ENCODE data around the gene KCTD2.

The KCTD2 gene

DNA sequence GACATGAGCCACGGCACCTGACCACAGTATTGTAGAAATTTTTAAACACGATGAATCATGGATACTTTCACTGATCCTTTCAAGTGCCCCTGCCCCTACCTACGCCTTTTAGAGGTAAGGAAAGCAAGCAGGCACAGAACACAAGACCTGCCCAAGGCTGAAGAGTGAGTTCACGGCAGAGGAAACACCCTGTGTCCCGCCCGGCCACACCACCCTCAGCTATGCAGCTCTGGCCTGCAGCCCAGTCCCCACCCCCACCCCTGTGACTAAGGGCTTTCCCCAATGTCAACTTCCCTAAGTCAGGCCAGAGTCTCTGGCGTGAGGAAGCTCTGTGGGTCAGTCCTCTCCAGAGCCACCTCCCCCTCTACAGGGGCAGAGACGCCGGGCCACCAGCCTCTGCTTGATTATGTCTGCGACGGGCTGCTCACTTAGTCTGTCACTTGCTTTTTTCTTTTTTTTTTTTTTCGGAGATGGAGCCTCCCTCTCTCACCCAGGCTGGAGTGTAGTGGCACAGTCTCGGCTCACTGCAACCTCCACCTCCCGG, 49.1 kb downstream of the KCTD2 start:
- no peak for DNase-seq
- H3K4me1 ChIP-seq (ENCODE audit: insufficient read depth, low read length) = no peaks in the 10 kb centered on the region
- H3K4me3 ChIP-seq (ENCODE audit: low read depth in 1 of 2, low read length in 2 of 2) = no peak overlapping the region
- no peaks in the 10 kb centered on the region for H4K20me1 ChIP-seq (ENCODE audit: insufficient read depth, low read length)
- TF ChIP-seq, protein P1, sequence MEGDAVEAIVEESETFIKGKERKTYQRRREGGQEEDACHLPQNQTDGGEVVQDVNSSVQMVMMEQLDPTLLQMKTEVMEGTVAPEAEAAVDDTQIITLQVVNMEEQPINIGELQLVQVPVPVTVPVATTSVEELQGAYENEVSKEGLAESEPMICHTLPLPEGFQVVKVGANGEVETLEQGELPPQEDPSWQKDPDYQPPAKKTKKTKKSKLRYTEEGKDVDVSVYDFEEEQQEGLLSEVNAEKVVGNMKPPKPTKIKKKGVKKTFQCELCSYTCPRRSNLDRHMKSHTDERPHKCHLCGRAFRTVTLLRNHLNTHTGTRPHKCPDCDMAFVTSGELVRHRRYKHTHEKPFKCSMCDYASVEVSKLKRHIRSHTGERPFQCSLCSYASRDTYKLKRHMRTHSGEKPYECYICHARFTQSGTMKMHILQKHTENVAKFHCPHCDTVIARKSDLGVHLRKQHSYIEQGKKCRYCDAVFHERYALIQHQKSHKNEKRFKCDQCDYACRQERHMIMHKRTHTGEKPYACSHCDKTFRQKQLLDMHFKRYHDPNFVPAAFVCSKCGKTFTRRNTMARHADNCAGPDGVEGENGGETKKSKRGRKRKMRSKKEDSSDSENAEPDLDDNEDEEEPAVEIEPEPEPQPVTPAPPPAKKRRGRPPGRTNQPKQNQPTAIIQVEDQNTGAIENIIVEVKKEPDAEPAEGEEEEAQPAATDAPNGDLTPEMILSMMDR (IDR thresholded peaks at IDR 0.05; ENCODE audit: borderline replicate concordance, extremely low read depth, low read length, poor library complexity, severe bottlenecking) = no peak
- no peak for TF ChIP-seq EZH2 (IDR thresholded peaks at IDR 0.05; ENCODE audit: borderline replicate concordance, low read depth, low read length, severe bottlenecking)
- ATAC-seq (ENCODE audit: insufficient read depth, low read depth) = no peak
- no peak overlapping the region for H3K27ac ChIP-seq (ENCODE audit: low read length)
- H3K36me3 ChIP-seq (ENCODE audit: insufficient read depth, low read length) = peaks cover 6% of the 10 kb centered on the region; the same call in 1 of the 2 replicates
- no peak overlapping the region for H3K4me2 ChIP-seq (ENCODE audit: insufficient read depth, low read length)
- H3K79me2 ChIP-seq (ENCODE audit: insufficient read depth, low read length) = no peaks in the 10 kb centered on the region
- no peaks in the 10 kb centered on the region for H3K27me3 ChIP-seq (ENCODE audit: insufficient read depth, low read length, poor library complexity)
- no peak overlapping the region for H3K9ac ChIP-seq (ENCODE audit: low read depth, low read length)
- no peak overlapping the region for H2AFZ ChIP-seq (ENCODE audit: low read depth, low read length)
- H3K9me3 ChIP-seq (ENCODE audit: insufficient read depth, low read length, severe bottlenecking) = no peaks in the 10 kb centered on the region

DNA sequence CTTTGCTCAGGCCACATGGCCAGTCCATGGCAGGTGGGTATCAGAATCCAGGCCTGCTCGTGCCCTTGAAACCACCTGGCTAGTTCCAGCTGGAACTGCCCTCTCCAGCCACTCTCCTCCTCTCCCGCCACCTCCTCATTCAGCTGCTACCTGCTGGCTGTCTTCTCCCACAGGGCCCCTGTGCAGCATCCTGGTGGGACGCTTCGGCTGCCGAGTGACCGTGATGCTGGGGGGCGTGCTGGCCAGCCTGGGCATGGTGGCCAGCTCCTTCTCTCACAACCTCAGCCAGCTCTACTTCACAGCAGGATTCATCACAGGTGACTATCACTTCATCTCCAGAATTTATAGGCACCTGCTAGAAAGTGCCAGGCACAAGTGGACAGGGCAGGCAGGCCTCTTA, 50.8 kb downstream of the KCTD2 start:
- H3K36me3 ChIP-seq (ENCODE audit: insufficient read depth, low read length) = peaks cover 6% of the 10 kb centered on the region; the same call in 1 of the 2 replicates
- H2AFZ ChIP-seq (ENCODE audit: low read depth, low read length) = no peak overlapping the region
- H3K4me2 ChIP-seq (ENCODE audit: insufficient read depth, low read length) = no peak overlapping the region
- no peaks in the 10 kb centered on the region for H3K9me3 ChIP-seq (ENCODE audit: insufficient read depth, low read length, severe bottlenecking)
- no peaks in the 10 kb centered on the region for H3K27me3 ChIP-seq (ENCODE audit: insufficient read depth, low read length, poor library complexity)
- H3K79me2 ChIP-seq (ENCODE audit: insufficient read depth, low read length) = no peaks in the 10 kb centered on the region
- no peak for DNase-seq
- H3K27ac ChIP-seq (ENCODE audit: low read length) = no peak overlapping the region
- H3K4me3 ChIP-seq (ENCODE audit: low read depth in 1 of 2, low read length in 2 of 2) = no peak overlapping the region
- H4K20me1 ChIP-seq (ENCODE audit: insufficient read depth, low read length) = no peaks in the 10 kb centered on the region
- no peaks in the 10 kb centered on the region for H3K4me1 ChIP-seq (ENCODE audit: insufficient read depth, low read length)
- ATAC-seq (ENCODE audit: insufficient read depth, low read depth) = no peak
- TF ChIP-seq EZH2 (IDR thresholded peaks at IDR 0.05; ENCODE audit: borderline replicate concordance, low read depth, low read length, severe bottlenecking) = no peak
- TF ChIP-seq, protein P1 (IDR thresholded peaks at IDR 0.05; ENCODE audit: borderline replicate concordance, extremely low read depth, low read length, poor library complexity, severe bottlenecking) = no peak
- no peak overlapping the region for H3K9ac ChIP-seq (ENCODE audit: low read depth, low read length)

DNA sequence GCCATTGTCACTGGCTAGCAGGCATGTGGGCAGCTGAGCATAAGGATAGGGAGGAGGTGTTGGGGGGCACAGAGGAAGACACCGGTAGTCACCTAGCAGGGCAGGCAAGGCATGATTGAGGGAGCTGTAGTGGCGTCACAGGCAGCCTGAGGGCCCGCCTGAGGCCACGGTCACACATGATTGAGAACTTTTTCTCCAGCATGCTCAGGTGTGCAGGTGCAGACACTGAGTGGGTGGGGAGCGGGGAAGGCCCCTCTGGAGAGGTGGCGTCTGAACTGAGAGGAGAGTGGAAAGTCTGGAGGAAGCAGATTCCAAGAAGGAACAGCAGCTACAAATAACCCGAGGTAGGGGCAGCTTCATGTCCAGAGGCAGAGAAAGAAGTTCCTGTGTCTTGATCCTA, 51.8 kb downstream of the KCTD2 start:
- DNase-seq = no peak
- Histone ChIP-seq H3K4me2 (ENCODE audit: insufficient read depth, low read length) (no peak overlapping the region), H3K9me3 (ENCODE audit: insufficient read depth, low read length, severe bottlenecking) (no peaks in the 10 kb centered on the region), H3K9ac (ENCODE audit: low read depth, low read length) (no peak overlapping the region), H3K27me3 (ENCODE audit: insufficient read depth, low read length, poor library complexity) (no peaks in the 10 kb centered on the region), H3K4me3 (ENCODE audit: low read depth in 1 of 2, low read length in 2 of 2) (no peak overlapping the region), H3K27ac (ENCODE audit: low read length) (no peak overlapping the region), H4K20me1 (ENCODE audit: insufficient read depth, low read length) (no peaks in the 10 kb centered on the region), H3K4me1 (ENCODE audit: insufficient read depth, low read length) (no peaks in the 10 kb centered on the region), H2AFZ (ENCODE audit: low read depth, low read length) (no peak overlapping the region), H3K36me3 (ENCODE audit: insufficient read depth, low read length) (peaks cover 6% of the 10 kb centered on the region; the same call in 1 of the 2 replicates), H3K79me2 (ENCODE audit: insufficient read depth, low read length) (no peaks in the 10 kb centered on the region)
- no peak for ATAC-seq (ENCODE audit: insufficient read depth, low read depth)
- TF ChIP-seq EZH2 (IDR thresholded peaks at IDR 0.05; ENCODE audit: borderline replicate concordance, low read depth, low read length, severe bottlenecking) = no peak
- TF ChIP-seq, protein P1 (IDR thresholded peaks at IDR 0.05; ENCODE audit: borderline replicate concordance, extremely low read depth, low read length, poor library complexity, severe bottlenecking) = no peak
